Fibroblast of gingiva (primary cell): Measurements from ENCODE around the gene PRKCZ.
"Not testable (repeated sequence)": the region's sequence is repeated elsewhere in the genome, so short reads cannot be mapped to it uniquely, and the experiment has no call there.

Source experiments
- DNase-seq: peaks from one replicate; pipeline ENCODE4 v3.0.0-alpha.2; 2011; ENCODE audit warnings: low read depth

The PRKCZ gene

GRCh38 chr1:2087766-2088165 is 37.6 kb downstream of the PRKCZ start:
- DNase-seq, result no peak

- DNase-seq, result no peak
These were observed 38.2 kb downstream of the PRKCZ start for GRCh38 chr1:2088458-2088857.

- DNase-seq, result no peak
These were observed 38.8 kb downstream of the PRKCZ start for GRCh38 chr1:2089051-2089450.

GRCh38 chr1:2090216-2090890 is 40.1 kb downstream of the PRKCZ start:
- DNase-seq, result no peak

GRCh38 chr1:2091611-2092604 is 41.7 kb downstream of the PRKCZ start:
- DNase-seq, result no peak

- DNase-seq, result no peak
These were observed 42.8 kb downstream of the PRKCZ start for GRCh38 chr1:2093055-2093454.

- no peak for DNase-seq
These were observed 43.4 kb downstream of the PRKCZ start for GRCh38 chr1:2093636-2094035.

GRCh38 chr1:2094269-2095158 is 44.3 kb downstream of the PRKCZ start:
- not testable (repeated sequence) for DNase-seq

GRCh38 chr1:2095394-2095793 is 45.2 kb downstream of the PRKCZ start:
- DNase-seq, result no peak

- no peak for DNase-seq
These were observed 45.9 kb downstream of the PRKCZ start for GRCh38 chr1:2095981-2096736.

- no peak for DNase-seq
These were observed 47.4 kb downstream of the PRKCZ start for GRCh38 chr1:2097386-2098300.

- no peak for DNase-seq
These were observed 48.1 kb downstream of the PRKCZ start for GRCh38 chr1:2098301-2098698.

GRCh38 chr1:2098839-2099785 is 48.9 kb downstream of the PRKCZ start:
- no peak for DNase-seq

- DNase-seq, result no peak
These were observed 49.9 kb downstream of the PRKCZ start for GRCh38 chr1:2099886-2100779.

- DNase-seq, result no peak
These were observed 50.5 kb downstream of the PRKCZ start for GRCh38 chr1:2100780-2101108.

GRCh38 chr1:2101531-2101930 is 51.3 kb downstream of the PRKCZ start:
- no peak for DNase-seq

- no peak for DNase-seq
These were observed 51.7 kb downstream of the PRKCZ start for GRCh38 chr1:2101946-2102345.

- no peak for DNase-seq
These were observed 52.5 kb downstream of the PRKCZ start for GRCh38 chr1:2102753-2103152.
